Measurements from ENCODE around the gene AGTR1.
A peak's percentile ranks its signal among the peaks of the same experiment; 100 is the strongest.

The AGTR1 gene

GRCh38 chr3:148763986-148764935, 66.6 kb downstream of the AGTR1 start:
- no peak overlapping the region for H4K91ac ChIP-seq (ENCODE audit: low read depth, low read length)
- no peak overlapping the region for H4K8ac ChIP-seq (ENCODE audit: low read depth, low read length)
- H3K79me2 ChIP-seq (ENCODE audit: control insufficient read depth, insufficient read depth, low read length, poor library complexity): no peaks in the 10 kb centered on the region
- H3K36me3 ChIP-seq (ENCODE audit: control insufficient read depth in 1 of 2, insufficient read depth in 2 of 2, low read length in 2 of 2): no peaks in the 10 kb centered on the region
- no peak overlapping the region for H3K27ac ChIP-seq (ENCODE audit: low read depth, low read length)
- DNase-seq: peak in 1 of 2 donors; percentile 54
- no peak overlapping the region for H4K12ac ChIP-seq (ENCODE audit: low read depth, low read length)
- no peak overlapping the region for H3K4ac ChIP-seq (ENCODE audit: low read depth, low read length)
- no peak overlapping the region for H3K18ac ChIP-seq (ENCODE audit: low read length)
- no peaks in the 10 kb centered on the region for H3K4me1 ChIP-seq (ENCODE audit: control insufficient read depth in 1 of 2, insufficient read depth in 2 of 2, low read length in 2 of 2)
- no peak overlapping the region for H3K9ac ChIP-seq (ENCODE audit: low read length)
- H3K4me3 ChIP-seq (ENCODE audit: low read depth, low read length): no peak overlapping the region
- H2BK5ac ChIP-seq (ENCODE audit: low read depth, low read length, poor library complexity): no peak overlapping the region
- no CpG with 5 or more reads among the region's 1 CpG for WGBS (ENCODE audit: extremely low coverage, insufficient coverage, insufficient read length)
- H3K9me3 ChIP-seq (ENCODE audit: insufficient read depth, low read depth, low read length): no peaks in the 10 kb centered on the region
- no peak overlapping the region for H3K23ac ChIP-seq (ENCODE audit: low read length)
- no peak overlapping the region for H2BK120ac ChIP-seq (ENCODE audit: insufficient read depth, low read length, poor library complexity)
- no peaks in the 10 kb centered on the region for H3K79me1 ChIP-seq (ENCODE audit: low read length)
- no peaks in the 10 kb centered on the region for H3K27me3 ChIP-seq (ENCODE audit: insufficient read depth, low read length)
- H3K14ac ChIP-seq (ENCODE audit: low read length): no peak overlapping the region
- H3K4me2 ChIP-seq (ENCODE audit: low read length): no peak overlapping the region
- no peak overlapping the region for H2BK12ac ChIP-seq (ENCODE audit: low read length)
- no peak overlapping the region for H2AK5ac ChIP-seq (ENCODE audit: low read length)
- H2AFZ ChIP-seq (ENCODE audit: insufficient read depth, low read length, poor library complexity): no peak overlapping the region

GRCh38 chr3:148772361-148772760, 74.7 kb downstream of the AGTR1 start:
- Histone ChIP-seq H4K8ac (ENCODE audit: low read depth, low read length) (no peak overlapping the region), H2AFZ (ENCODE audit: insufficient read depth, low read length, poor library complexity) (no peak overlapping the region), H3K9me3 (ENCODE audit: insufficient read depth, low read depth, low read length) (no peaks in the 10 kb centered on the region), H4K91ac (ENCODE audit: low read depth, low read length) (no peak overlapping the region), H3K27ac (ENCODE audit: low read depth, low read length) (no peak overlapping the region), H2BK12ac (ENCODE audit: low read length) (no peak overlapping the region), H3K18ac (ENCODE audit: low read length) (no peak overlapping the region), H3K23ac (ENCODE audit: low read length) (no peak overlapping the region), H3K14ac (ENCODE audit: low read length) (no peak overlapping the region), H3K27me3 (ENCODE audit: insufficient read depth, low read length) (no peaks in the 10 kb centered on the region), H2BK5ac (ENCODE audit: low read depth, low read length, poor library complexity) (no peak overlapping the region), H3K4me1 (ENCODE audit: control insufficient read depth in 1 of 2, insufficient read depth in 2 of 2, low read length in 2 of 2) (no peaks in the 10 kb centered on the region), H2AK5ac (ENCODE audit: low read length) (no peak overlapping the region), H3K79me2 (ENCODE audit: control insufficient read depth, insufficient read depth, low read length, poor library complexity) (no peaks in the 10 kb centered on the region), H3K4me3 (ENCODE audit: low read depth, low read length) (no peak overlapping the region), H4K12ac (ENCODE audit: low read depth, low read length) (no peak overlapping the region), H3K4me2 (ENCODE audit: low read length) (no peak overlapping the region), H2BK120ac (ENCODE audit: insufficient read depth, low read length, poor library complexity) (no peak overlapping the region), H3K9ac (ENCODE audit: low read length) (no peak overlapping the region), H3K4ac (ENCODE audit: low read depth, low read length) (no peak overlapping the region), H3K36me3 (ENCODE audit: control insufficient read depth in 1 of 2, insufficient read depth in 2 of 2, low read length in 2 of 2) (no peaks in the 10 kb centered on the region), H3K79me1 (ENCODE audit: low read length) (no peaks in the 10 kb centered on the region)
- no peak for DNase-seq
- WGBS (ENCODE audit: extremely low coverage, insufficient coverage, insufficient read length): no CpG with 5 or more reads among the region's 2 CpGs

- no peak overlapping the region for H3K14ac ChIP-seq (ENCODE audit: low read length)
- H3K18ac ChIP-seq (ENCODE audit: low read length): no peak overlapping the region
- no peak overlapping the region for H2AK5ac ChIP-seq (ENCODE audit: low read length)
- no peaks in the 10 kb centered on the region for H3K79me1 ChIP-seq (ENCODE audit: low read length)
- H3K9me3 ChIP-seq (ENCODE audit: insufficient read depth, low read depth, low read length): no peaks in the 10 kb centered on the region
- DNase-seq: no peak
- H2BK120ac ChIP-seq (ENCODE audit: insufficient read depth, low read length, poor library complexity): no peak overlapping the region
- H3K4me2 ChIP-seq (ENCODE audit: low read length): no peak overlapping the region
- no peak overlapping the region for H3K27ac ChIP-seq (ENCODE audit: low read depth, low read length)
- no peaks in the 10 kb centered on the region for H3K27me3 ChIP-seq (ENCODE audit: insufficient read depth, low read length)
- no peak overlapping the region for H2BK12ac ChIP-seq (ENCODE audit: low read length)
- H3K4me3 ChIP-seq (ENCODE audit: low read depth, low read length): no peak overlapping the region
- H3K23ac ChIP-seq (ENCODE audit: low read length): no peak overlapping the region
- no peaks in the 10 kb centered on the region for H3K79me2 ChIP-seq (ENCODE audit: control insufficient read depth, insufficient read depth, low read length, poor library complexity)
- H2AFZ ChIP-seq (ENCODE audit: insufficient read depth, low read length, poor library complexity): no peak overlapping the region
- no peak overlapping the region for H4K91ac ChIP-seq (ENCODE audit: low read depth, low read length)
- H3K4me1 ChIP-seq (ENCODE audit: control insufficient read depth in 1 of 2, insufficient read depth in 2 of 2, low read length in 2 of 2): no peaks in the 10 kb centered on the region
- H3K4ac ChIP-seq (ENCODE audit: low read depth, low read length): no peak overlapping the region
- no peak overlapping the region for H4K8ac ChIP-seq (ENCODE audit: low read depth, low read length)
- no peaks in the 10 kb centered on the region for H3K36me3 ChIP-seq (ENCODE audit: control insufficient read depth in 1 of 2, insufficient read depth in 2 of 2, low read length in 2 of 2)
- no peak overlapping the region for H2BK5ac ChIP-seq (ENCODE audit: low read depth, low read length, poor library complexity)
- H4K12ac ChIP-seq (ENCODE audit: low read depth, low read length): no peak overlapping the region
- no peak overlapping the region for H3K9ac ChIP-seq (ENCODE audit: low read length)
Observed at GRCh38 chr3:148772835-148773234, 75.1 kb downstream of the AGTR1 start.

- Histone ChIP-seq H2BK5ac (ENCODE audit: low read depth, low read length, poor library complexity) (no peak overlapping the region), H2BK120ac (ENCODE audit: insufficient read depth, low read length, poor library complexity) (no peak overlapping the region), H3K4me2 (ENCODE audit: low read length) (no peak overlapping the region), H3K9me3 (ENCODE audit: insufficient read depth, low read depth, low read length) (no peaks in the 10 kb centered on the region), H3K27me3 (ENCODE audit: insufficient read depth, low read length) (no peaks in the 10 kb centered on the region), H3K9ac (ENCODE audit: low read length) (no peak overlapping the region), H4K12ac (ENCODE audit: low read depth, low read length) (no peak overlapping the region), H3K36me3 (ENCODE audit: control insufficient read depth in 1 of 2, insufficient read depth in 2 of 2, low read length in 2 of 2) (no peaks in the 10 kb centered on the region), H4K8ac (ENCODE audit: low read depth, low read length) (no peak overlapping the region), H3K4ac (ENCODE audit: low read depth, low read length) (no peak overlapping the region), H2AK5ac (ENCODE audit: low read length) (no peak overlapping the region), H3K14ac (ENCODE audit: low read length) (no peak overlapping the region), H3K79me2 (ENCODE audit: control insufficient read depth, insufficient read depth, low read length, poor library complexity) (no peaks in the 10 kb centered on the region), H3K18ac (ENCODE audit: low read length) (no peak overlapping the region), H2AFZ (ENCODE audit: insufficient read depth, low read length, poor library complexity) (no peak overlapping the region), H3K79me1 (ENCODE audit: low read length) (no peaks in the 10 kb centered on the region), H4K91ac (ENCODE audit: low read depth, low read length) (no peak overlapping the region), H3K23ac (ENCODE audit: low read length) (no peak overlapping the region), H3K27ac (ENCODE audit: low read depth, low read length) (no peak overlapping the region), H2BK12ac (ENCODE audit: low read length) (no peak overlapping the region), H3K4me3 (ENCODE audit: low read depth, low read length) (no peak overlapping the region), H3K4me1 (ENCODE audit: control insufficient read depth in 1 of 2, insufficient read depth in 2 of 2, low read length in 2 of 2) (no peaks in the 10 kb centered on the region)
- no peak for DNase-seq
- WGBS (ENCODE audit: extremely low coverage, insufficient coverage, insufficient read length): no CpG with 5 or more reads among the region's 2 CpGs
Observed at GRCh38 chr3:148773805-148774204, 76.1 kb downstream of the AGTR1 start.

Data from trophoblast cell (in vitro differentiated cells and primary cell).